Calu3 (cell line): ENCODE data around the gene SV2B. TPM values are rescaled to one million over a fixed set of nuclear protein-coding genes. Genes with fewer than 3 reads are reported as not detected.

ENCODE experiments used
- BruUV-seq: library from RNA; stranded (reverse); fragments of 400-500 nt; replicated peaks from 2 replicates; lab custom pipeline; 2021; lab: Mats Ljungman, UMichigan
- CTCF ChIA-PET: fragments of 300-600 bp; sonication (Branson Sonifier 250); formaldehyde crosslinking; loops from one replicate; lab custom pipeline; 2022; ENCODE audit warnings: antibody characterized with exemption; lab: Charles Lee
- DNase-seq: peaks from one replicate; pipeline ENCODE4 v3.0.0; 2022
- H3K27ac Mint-ChIP-seq: one replicate; pipeline ENCODE4 v1.8.0; 2022; ENCODE audit warnings: mixed read lengths; ENCODE audit not compliant: unreplicated experiment
- H3K27me3 Mint-ChIP-seq: one replicate; pipeline ENCODE4 v1.8.0; 2022; ENCODE audit warnings: mixed read lengths; ENCODE audit not compliant: unreplicated experiment
- H3K36me3 Mint-ChIP-seq: one replicate; pipeline ENCODE4 v1.8.0; 2022; ENCODE audit warnings: mild to moderate bottlenecking, moderate library complexity, mixed read lengths; ENCODE audit not compliant: insufficient read depth, unreplicated experiment
- H3K4me1 Mint-ChIP-seq: one replicate; pipeline ENCODE4 v1.8.0; 2022; ENCODE audit warnings: mild to moderate bottlenecking, low read depth, mixed read lengths; ENCODE audit not compliant: unreplicated experiment
- H3K4me3 Mint-ChIP-seq: one replicate; pipeline ENCODE4 v1.8.0; 2022; ENCODE audit warnings: mild to moderate bottlenecking, low read depth, moderate library complexity, mixed read lengths; ENCODE audit not compliant: unreplicated experiment
- H3K9me3 Mint-ChIP-seq: one replicate; pipeline ENCODE4 v1.8.0; 2022; ENCODE audit warnings: low read depth, mixed read lengths; ENCODE audit not compliant: unreplicated experiment
- CTCF ChIP-seq: fragments of 200-600 bp; IDR thresholded peaks from one replicate; pipeline ENCODE4 v1.8.0; 2022; ENCODE audit warnings: antibody characterized with exemption; ENCODE audit not compliant: unreplicated experiment
- intact Hi-C: fragments of 100-400 bp; cut with micrococcal nuclease; formaldehyde crosslinking; loops from one replicate; pipeline ENCODE4 v1.10.0; 2022; ENCODE audit not compliant: unreplicated experiment
- total RNA-seq: library from RNA; stranded (reverse); gene quantifications from 2 replicates; pipeline ENCODE4 v1.2.3, GENCODE V29; 2022

Gene SV2B
- total RNA-seq, 1 experiment from 2014 or later, result 2.2 TPM

- Mint-ChIP-seq H3K4me3 (no peak overlapping the region), H3K36me3 (no peaks in the 10 kb centered on the region), H3K27me3 (peaks cover 80% of the 10 kb centered on the region), H3K9me3 (no peaks in the 10 kb centered on the region), H3K4me1 (no peaks in the 10 kb centered on the region), H3K27ac (no peak overlapping the region)
- no peak for DNase-seq
- CTCF ChIA-PET, result no interaction called here
- BruUV-seq, result no TSS peak
- intact Hi-C loops, result no loop called here
- TF ChIP-seq CTCF, result no peak
These were observed 154.7 kb downstream of the SV2B start for GRCh38 chr15:91254766-91255165.

- H3K27me3 Mint-ChIP-seq, result peaks cover 70% of the 10 kb centered on the region
- no peaks in the 10 kb centered on the region for H3K36me3 Mint-ChIP-seq
- no peaks in the 10 kb centered on the region for H3K9me3 Mint-ChIP-seq
- TF ChIP-seq CTCF, result no peak
- H3K27ac Mint-ChIP-seq, result no peak overlapping the region
- no TSS peak for BruUV-seq
- intact Hi-C loops, result no loop called here
- CTCF ChIA-PET, result interaction anchor here (0.6 to 1.4 kb wide), 2 partner anchors 8 to 309 kb away, joined by 4 read pairs; no protein-coding TSS in a partner anchor
- DNase-seq, result no peak
- no peak overlapping the region for H3K4me3 Mint-ChIP-seq
- no peaks in the 10 kb centered on the region for H3K4me1 Mint-ChIP-seq
These were observed 155.7 kb downstream of the SV2B start for GRCh38 chr15:91255670-91256192.

- Mint-ChIP-seq H3K9me3 (no peaks in the 10 kb centered on the region), H3K4me3 (no peak overlapping the region), H3K36me3 (no peaks in the 10 kb centered on the region), H3K4me1 (no peaks in the 10 kb centered on the region), H3K27ac (no peak overlapping the region), H3K27me3 (peaks cover 49% of the 10 kb centered on the region)
- no TSS peak for BruUV-seq
- no peak for TF ChIP-seq CTCF
- CTCF ChIA-PET, result interaction anchor here (0.5 to 2.3 kb wide), 5 partner anchors 14 to 262 kb away, joined by 3 to 10 read pairs (median 4); no protein-coding TSS in a partner anchor
- DNase-seq, result no peak
- intact Hi-C loops, result no loop called here
These were observed 157.8 kb downstream of the SV2B start for GRCh38 chr15:91257746-91258414.

- peak; percentile 32 for TF ChIP-seq CTCF
- H3K36me3 Mint-ChIP-seq, result no peaks in the 10 kb centered on the region
- H3K4me1 Mint-ChIP-seq, result no peaks in the 10 kb centered on the region
- intact Hi-C loops, result no loop called here
- peak; percentile 9 for DNase-seq
- H3K9me3 Mint-ChIP-seq, result no peaks in the 10 kb centered on the region
- CTCF ChIA-PET, result interaction anchor here (0.5 to 2.3 kb wide), 5 partner anchors 13 to 263 kb away, joined by 3 to 10 read pairs (median 4); no protein-coding TSS in a partner anchor
- no peak overlapping the region for H3K4me3 Mint-ChIP-seq
- no TSS peak for BruUV-seq
- peaks cover 43% of the 10 kb centered on the region for H3K27me3 Mint-ChIP-seq
- no peak overlapping the region for H3K27ac Mint-ChIP-seq
These were observed 158.3 kb downstream of the SV2B start for GRCh38 chr15:91258415-91258759.
